ENCODE results near the gene SSH3. TPM values are rescaled to one million over a fixed set of nuclear protein-coding genes. Genes with fewer than 3 reads are reported as not detected.
A peak's percentile ranks its signal among the peaks of the same experiment; 100 is the strongest.
"Not testable (repeated sequence)": the region's sequence is repeated elsewhere in the genome, so short reads cannot be mapped to it uniquely, and the experiment has no call there.

SSH3 gene
- total RNA-seq, 1 donor = 25.0 TPM

DNA sequence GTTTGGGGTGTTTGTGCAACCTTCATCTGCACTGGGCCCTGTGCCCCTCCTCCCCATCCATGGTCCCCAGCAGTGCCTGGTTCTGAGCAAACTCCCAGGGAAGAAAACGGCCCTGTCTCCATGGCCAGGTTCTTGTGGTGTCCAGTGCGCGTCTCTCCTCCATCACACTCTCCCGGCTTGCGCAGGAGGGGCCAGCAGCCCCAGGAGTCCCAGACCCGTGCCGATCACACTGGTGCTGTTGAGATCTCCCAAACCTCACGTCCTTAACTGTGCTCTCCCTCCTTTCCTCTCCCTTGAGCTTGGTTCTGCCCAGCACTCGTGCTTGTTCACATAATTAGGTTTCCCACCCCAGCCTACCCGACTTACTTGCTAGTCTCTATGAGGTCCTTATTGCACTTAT lies 48.0 kb upstream of the SSH3 start:
- H3K79me2 ChIP-seq (ENCODE audit: insufficient read depth, low read length) = peaks cover 16% of the 10 kb centered on the region
- no peaks in the 10 kb centered on the region for H3K9me3 ChIP-seq (ENCODE audit: low read depth, low read length)
- peaks cover 73% of the 10 kb centered on the region for H3K36me3 ChIP-seq (ENCODE audit: insufficient read depth, low read length)
- no peak overlapping the region for H2AFZ ChIP-seq (ENCODE audit: low read length)
- no peaks in the 10 kb centered on the region for H3K27me3 ChIP-seq (ENCODE audit: insufficient read depth, low read length)
- DNase-seq (ENCODE audit: insufficient read length, low spot score, missing footprints) = peak; percentile 17
- no peaks in the 10 kb centered on the region for H3K4me1 ChIP-seq (ENCODE audit: insufficient read depth, low read length)
- no peak overlapping the region for H3K4me3 ChIP-seq (ENCODE audit: insufficient read depth, low read length)
- peaks cover 50% of the 10 kb centered on the region for H4K20me1 ChIP-seq (ENCODE audit: insufficient read depth, low read length)
- TF ChIP-seq, protein P1, sequence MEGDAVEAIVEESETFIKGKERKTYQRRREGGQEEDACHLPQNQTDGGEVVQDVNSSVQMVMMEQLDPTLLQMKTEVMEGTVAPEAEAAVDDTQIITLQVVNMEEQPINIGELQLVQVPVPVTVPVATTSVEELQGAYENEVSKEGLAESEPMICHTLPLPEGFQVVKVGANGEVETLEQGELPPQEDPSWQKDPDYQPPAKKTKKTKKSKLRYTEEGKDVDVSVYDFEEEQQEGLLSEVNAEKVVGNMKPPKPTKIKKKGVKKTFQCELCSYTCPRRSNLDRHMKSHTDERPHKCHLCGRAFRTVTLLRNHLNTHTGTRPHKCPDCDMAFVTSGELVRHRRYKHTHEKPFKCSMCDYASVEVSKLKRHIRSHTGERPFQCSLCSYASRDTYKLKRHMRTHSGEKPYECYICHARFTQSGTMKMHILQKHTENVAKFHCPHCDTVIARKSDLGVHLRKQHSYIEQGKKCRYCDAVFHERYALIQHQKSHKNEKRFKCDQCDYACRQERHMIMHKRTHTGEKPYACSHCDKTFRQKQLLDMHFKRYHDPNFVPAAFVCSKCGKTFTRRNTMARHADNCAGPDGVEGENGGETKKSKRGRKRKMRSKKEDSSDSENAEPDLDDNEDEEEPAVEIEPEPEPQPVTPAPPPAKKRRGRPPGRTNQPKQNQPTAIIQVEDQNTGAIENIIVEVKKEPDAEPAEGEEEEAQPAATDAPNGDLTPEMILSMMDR (IDR thresholded peaks at IDR 0.05; ENCODE audit: extremely low read depth, low read depth, low read length) = no peak
- no peak overlapping the region for H3K27ac ChIP-seq (ENCODE audit: low read depth, low read length)
- no peak overlapping the region for H3K4me2 ChIP-seq (ENCODE audit: insufficient read depth, low read length)

DNA sequence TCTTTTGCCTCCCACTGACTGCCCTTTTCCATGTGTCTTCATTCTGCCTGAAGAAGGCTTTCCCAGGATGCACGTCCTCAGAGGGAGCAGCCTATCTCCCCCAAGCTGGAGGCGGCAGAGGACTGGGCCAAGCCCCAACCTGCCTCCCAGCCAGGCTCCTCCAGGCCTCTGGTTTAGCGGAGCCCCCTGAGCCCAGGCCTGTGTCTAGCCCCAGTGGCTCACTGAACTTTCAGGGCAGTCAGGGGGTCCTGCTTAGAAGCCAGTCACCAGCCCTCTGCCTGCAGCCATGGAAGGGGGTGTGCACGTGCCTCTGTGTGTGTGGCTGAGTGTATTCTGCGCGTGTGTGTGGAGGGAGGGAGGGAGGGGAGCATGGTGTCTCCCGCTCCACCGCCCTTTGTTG lies 47.5 kb upstream of the SSH3 start:
- Histone ChIP-seq H4K20me1 (ENCODE audit: insufficient read depth, low read length) (peaks cover 45% of the 10 kb centered on the region), H3K36me3 (ENCODE audit: insufficient read depth, low read length) (peaks cover 68% of the 10 kb centered on the region), H3K27me3 (ENCODE audit: insufficient read depth, low read length) (no peaks in the 10 kb centered on the region), H3K79me2 (ENCODE audit: insufficient read depth, low read length) (peaks cover 10% of the 10 kb centered on the region), H3K27ac (ENCODE audit: low read depth, low read length) (no peak overlapping the region), H3K9me3 (ENCODE audit: low read depth, low read length) (no peaks in the 10 kb centered on the region), H3K4me1 (ENCODE audit: insufficient read depth, low read length) (no peaks in the 10 kb centered on the region), H2AFZ (ENCODE audit: low read length) (no peak overlapping the region), H3K4me2 (ENCODE audit: insufficient read depth, low read length) (no peak overlapping the region), H3K4me3 (ENCODE audit: insufficient read depth, low read length) (no peak overlapping the region)
- TF ChIP-seq, protein P1 (IDR thresholded peaks at IDR 0.05; ENCODE audit: extremely low read depth, low read depth, low read length) = no peak
- peak; percentile 46 for DNase-seq (ENCODE audit: insufficient read length, low spot score, missing footprints)

DNA sequence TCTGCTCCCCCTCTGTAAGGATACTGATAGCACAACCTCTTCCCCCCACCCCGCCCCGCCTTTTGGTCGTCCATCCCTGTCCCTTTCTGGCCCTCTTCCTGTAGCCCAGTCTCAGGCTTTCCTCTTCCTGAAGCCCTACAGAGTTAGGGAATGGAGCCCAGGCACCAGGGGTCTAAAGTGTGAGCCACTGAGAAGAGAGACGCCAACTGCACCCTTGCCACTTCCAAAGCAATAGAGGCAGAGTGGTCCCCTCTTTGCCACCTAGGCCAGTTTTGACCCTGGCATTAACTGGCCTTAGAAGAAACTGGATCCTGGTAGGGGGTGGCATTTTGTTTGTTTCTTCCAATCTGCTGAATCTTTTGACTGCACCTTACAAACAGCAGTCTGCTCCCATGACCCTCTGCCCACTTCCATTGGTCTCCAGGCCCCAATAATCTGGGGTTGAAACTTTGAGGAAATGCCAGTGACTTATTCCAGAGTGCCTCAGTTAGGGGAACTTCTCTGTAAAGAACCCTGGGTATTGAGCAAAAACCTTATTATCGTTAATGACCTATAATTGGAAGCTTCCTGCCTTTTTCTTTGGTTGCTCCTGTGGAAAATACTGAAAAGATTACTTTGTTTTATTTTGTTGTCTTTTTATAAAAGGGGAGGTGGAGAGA lies 46.7 kb upstream of the SSH3 start:
- Histone ChIP-seq H3K4me2 (ENCODE audit: insufficient read depth, low read length) (no peak overlapping the region), H3K9me3 (ENCODE audit: low read depth, low read length) (no peaks in the 10 kb centered on the region), H2AFZ (ENCODE audit: low read length) (no peak overlapping the region), H3K27ac (ENCODE audit: low read depth, low read length) (no peak overlapping the region), H3K4me3 (ENCODE audit: insufficient read depth, low read length) (no peak overlapping the region), H3K79me2 (ENCODE audit: insufficient read depth, low read length) (peaks cover 3% of the 10 kb centered on the region), H3K36me3 (ENCODE audit: insufficient read depth, low read length) (peaks cover 60% of the 10 kb centered on the region), H3K27me3 (ENCODE audit: insufficient read depth, low read length) (no peaks in the 10 kb centered on the region), H3K4me1 (ENCODE audit: insufficient read depth, low read length) (peaks cover 3% of the 10 kb centered on the region), H4K20me1 (ENCODE audit: insufficient read depth, low read length) (peaks cover 40% of the 10 kb centered on the region)
- peak; percentile 22 for DNase-seq (ENCODE audit: insufficient read length, low spot score, missing footprints)
- TF ChIP-seq, protein P1 (IDR thresholded peaks at IDR 0.05; ENCODE audit: extremely low read depth, low read depth, low read length) = no peak

DNA sequence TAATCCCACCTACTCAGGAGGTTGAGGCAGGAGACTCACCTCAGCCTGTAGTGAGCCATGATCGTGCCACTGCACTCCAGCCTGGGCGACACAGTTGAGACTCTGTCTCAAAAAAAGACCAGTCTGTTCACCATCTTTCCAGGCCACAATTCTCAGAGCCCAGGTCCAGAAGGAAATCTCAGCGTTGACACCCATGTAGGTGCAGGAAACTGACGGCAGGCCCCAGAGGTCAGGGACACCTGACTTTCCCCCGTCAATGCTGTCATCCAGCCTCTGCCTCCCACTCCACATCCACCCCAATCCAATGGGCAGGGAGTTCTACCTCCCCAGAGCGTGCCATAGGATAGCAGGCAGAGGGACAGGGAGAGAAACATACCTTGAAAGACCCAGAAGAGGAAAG lies 42.9 kb upstream of the SSH3 start:
- Histone ChIP-seq H3K4me3 (ENCODE audit: insufficient read depth, low read length) (no peak overlapping the region), H2AFZ (ENCODE audit: low read length) (no peak overlapping the region), H3K4me1 (ENCODE audit: insufficient read depth, low read length) (peaks cover 18% of the 10 kb centered on the region), H3K27ac (ENCODE audit: low read depth, low read length) (no peak overlapping the region), H3K36me3 (ENCODE audit: insufficient read depth, low read length) (peaks cover 23% of the 10 kb centered on the region), H3K9me3 (ENCODE audit: low read depth, low read length) (no peaks in the 10 kb centered on the region), H4K20me1 (ENCODE audit: insufficient read depth, low read length) (peaks cover 11% of the 10 kb centered on the region), H3K79me2 (ENCODE audit: insufficient read depth, low read length) (no peaks in the 10 kb centered on the region), H3K4me2 (ENCODE audit: insufficient read depth, low read length) (no peak overlapping the region), H3K27me3 (ENCODE audit: insufficient read depth, low read length) (no peaks in the 10 kb centered on the region)
- TF ChIP-seq, protein P1 (IDR thresholded peaks at IDR 0.05; ENCODE audit: extremely low read depth, low read depth, low read length) = no peak
- DNase-seq (ENCODE audit: insufficient read length, low spot score, missing footprints) = peak; percentile 68

DNA sequence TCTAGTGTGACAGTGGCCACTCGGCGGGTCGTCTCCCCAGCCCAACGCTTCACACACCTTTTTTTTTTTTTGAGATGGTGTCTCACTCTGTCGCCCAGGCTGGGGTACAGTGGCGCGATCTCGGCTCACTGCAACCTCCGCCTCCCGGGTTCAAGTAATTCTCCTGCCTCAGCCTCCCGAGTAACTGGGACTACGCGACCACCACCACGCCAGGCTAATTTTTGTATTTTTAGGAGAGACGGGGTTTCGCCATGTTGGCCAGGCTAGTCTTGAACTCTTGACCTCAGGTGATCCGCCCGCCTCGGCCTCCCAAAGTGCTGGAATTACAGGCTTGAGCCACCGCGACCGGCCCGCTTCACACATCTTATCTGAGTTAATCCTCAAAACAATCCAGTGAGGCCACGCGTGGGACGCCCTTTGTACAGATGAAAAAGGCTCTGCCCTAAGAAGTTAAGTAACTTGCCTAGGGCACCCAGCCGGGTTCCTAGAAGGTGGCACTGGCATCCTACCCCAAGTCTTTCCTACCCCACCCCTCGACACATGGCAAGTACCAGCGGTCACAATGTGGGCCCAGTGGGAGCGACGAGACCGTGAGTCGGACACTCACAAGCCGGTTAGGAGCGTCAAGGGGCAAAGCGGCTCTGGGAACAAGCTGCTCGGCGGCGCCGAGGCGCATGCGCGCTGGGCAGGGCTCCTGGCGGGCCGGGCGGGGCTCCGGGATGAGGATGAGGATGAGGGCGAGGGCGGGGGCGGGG lies 42.3 kb upstream of the SSH3 start:
- peak overlapping the region; percentile 74 for H2AFZ ChIP-seq (ENCODE audit: low read length)
- not testable (repeated sequence) for H3K79me2 ChIP-seq (ENCODE audit: insufficient read depth, low read length); H3K27me3 ChIP-seq (ENCODE audit: insufficient read depth, low read length); H3K9me3 ChIP-seq (ENCODE audit: low read depth, low read length); H3K27ac ChIP-seq (ENCODE audit: low read depth, low read length); H4K20me1 ChIP-seq (ENCODE audit: insufficient read depth, low read length)
- peak overlapping the region; percentile 70 for H3K4me3 ChIP-seq (ENCODE audit: insufficient read depth, low read length)
- peak; percentile 95 for DNase-seq (ENCODE audit: insufficient read length, low spot score, missing footprints)
- peaks cover 17% of the 10 kb centered on the region for H3K36me3 ChIP-seq (ENCODE audit: insufficient read depth, low read length)
- H3K4me2 ChIP-seq (ENCODE audit: insufficient read depth, low read length) = peak overlapping the region; percentile 94
- peaks cover 22% of the 10 kb centered on the region for H3K4me1 ChIP-seq (ENCODE audit: insufficient read depth, low read length)
